ENCODE measurements around the gene ILDR1. TPM values are rescaled to one million over a fixed set of nuclear protein-coding genes. Genes with fewer than 3 reads are reported as not detected.

ILDR1 gene
- total and polyA plus RNA-seq, 7 donors = 3.5 to 7.1 (median 4.8) TPM; not detected in 4

DNA sequence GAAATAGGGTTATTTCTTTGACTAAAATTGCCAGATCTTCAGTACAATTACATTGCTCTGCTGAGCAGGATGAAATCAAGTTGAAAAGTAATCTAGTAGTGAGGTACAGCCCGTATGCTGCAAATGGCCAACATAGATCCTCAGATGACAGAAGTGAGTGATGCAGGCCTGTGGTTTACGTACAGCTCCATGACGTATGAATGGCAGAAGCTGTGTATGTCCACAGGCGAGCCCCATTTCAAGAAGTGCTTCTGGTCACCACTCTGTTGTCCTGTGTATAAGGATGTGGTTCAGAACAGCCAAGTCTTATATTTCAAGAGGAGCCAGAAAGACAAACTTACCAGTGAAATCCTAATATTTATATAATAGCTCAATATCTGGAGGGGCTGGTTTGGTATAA is 42.3 kb upstream of the ILDR1 start:
- Histone ChIP-seq H3K36me3 (no peaks in the 10 kb centered on the region), H3K27me3 (no peaks in the 10 kb centered on the region), H3K4me1 (no peaks in the 10 kb centered on the region), H3K27ac (no peak overlapping the region), H3K4me3 (no peak overlapping the region), H3K9me3 (no peaks in the 10 kb centered on the region)
- intact Hi-C loops (cut with DNase I) = no loop called here
- no peak for DNase-seq
- TF ChIP-seq POLR2A (IDR thresholded peaks at IDR 0.05) (no peak), EP300 (IDR thresholded peaks at IDR 0.05) (no peak)
- TF ChIP-seq, protein P1, sequence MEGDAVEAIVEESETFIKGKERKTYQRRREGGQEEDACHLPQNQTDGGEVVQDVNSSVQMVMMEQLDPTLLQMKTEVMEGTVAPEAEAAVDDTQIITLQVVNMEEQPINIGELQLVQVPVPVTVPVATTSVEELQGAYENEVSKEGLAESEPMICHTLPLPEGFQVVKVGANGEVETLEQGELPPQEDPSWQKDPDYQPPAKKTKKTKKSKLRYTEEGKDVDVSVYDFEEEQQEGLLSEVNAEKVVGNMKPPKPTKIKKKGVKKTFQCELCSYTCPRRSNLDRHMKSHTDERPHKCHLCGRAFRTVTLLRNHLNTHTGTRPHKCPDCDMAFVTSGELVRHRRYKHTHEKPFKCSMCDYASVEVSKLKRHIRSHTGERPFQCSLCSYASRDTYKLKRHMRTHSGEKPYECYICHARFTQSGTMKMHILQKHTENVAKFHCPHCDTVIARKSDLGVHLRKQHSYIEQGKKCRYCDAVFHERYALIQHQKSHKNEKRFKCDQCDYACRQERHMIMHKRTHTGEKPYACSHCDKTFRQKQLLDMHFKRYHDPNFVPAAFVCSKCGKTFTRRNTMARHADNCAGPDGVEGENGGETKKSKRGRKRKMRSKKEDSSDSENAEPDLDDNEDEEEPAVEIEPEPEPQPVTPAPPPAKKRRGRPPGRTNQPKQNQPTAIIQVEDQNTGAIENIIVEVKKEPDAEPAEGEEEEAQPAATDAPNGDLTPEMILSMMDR (IDR thresholded peaks at IDR 0.05) = no peak
- WGBS, 2 donors = 84 to 86% methylated on average over 4 of the region's 4 CpGs

DNA sequence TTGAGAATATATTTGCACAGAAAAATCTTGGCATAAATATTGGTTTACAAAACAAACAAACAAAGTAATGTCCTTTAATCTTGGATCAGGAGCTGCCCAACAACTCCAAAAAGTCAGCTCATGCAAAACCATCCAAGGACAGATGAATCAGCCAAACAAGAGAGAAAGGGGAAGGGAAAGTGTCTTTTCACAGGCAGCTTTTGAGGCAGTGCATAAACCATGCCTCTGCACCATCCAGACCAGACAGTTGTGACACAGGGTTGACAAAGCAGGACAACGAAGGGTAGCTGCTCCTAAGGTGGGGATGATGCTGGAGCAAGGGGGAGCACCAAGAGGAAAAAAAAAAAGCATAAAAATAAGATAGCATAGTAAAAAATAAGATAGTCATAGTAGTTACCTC is 41.9 kb upstream of the ILDR1 start:
- Histone ChIP-seq H3K36me3 (no peaks in the 10 kb centered on the region), H3K4me1 (no peaks in the 10 kb centered on the region), H3K27me3 (no peaks in the 10 kb centered on the region), H3K9me3 (no peaks in the 10 kb centered on the region), H3K4me3 (no peak overlapping the region), H3K27ac (no peak overlapping the region)
- intact Hi-C loops (cut with DNase I) = no loop called here
- DNase-seq = no peak
- TF ChIP-seq POLR2A (IDR thresholded peaks at IDR 0.05) (no peak), POLR2AphosphoS5 (IDR thresholded peaks at IDR 0.05) (no peak), EP300 (IDR thresholded peaks at IDR 0.05) (no peak)
- TF ChIP-seq, protein P1 (IDR thresholded peaks at IDR 0.05) = no peak
- WGBS, 2 donors = 52 to 80% methylated on average over 1 of the region's 1 CpG

DNA sequence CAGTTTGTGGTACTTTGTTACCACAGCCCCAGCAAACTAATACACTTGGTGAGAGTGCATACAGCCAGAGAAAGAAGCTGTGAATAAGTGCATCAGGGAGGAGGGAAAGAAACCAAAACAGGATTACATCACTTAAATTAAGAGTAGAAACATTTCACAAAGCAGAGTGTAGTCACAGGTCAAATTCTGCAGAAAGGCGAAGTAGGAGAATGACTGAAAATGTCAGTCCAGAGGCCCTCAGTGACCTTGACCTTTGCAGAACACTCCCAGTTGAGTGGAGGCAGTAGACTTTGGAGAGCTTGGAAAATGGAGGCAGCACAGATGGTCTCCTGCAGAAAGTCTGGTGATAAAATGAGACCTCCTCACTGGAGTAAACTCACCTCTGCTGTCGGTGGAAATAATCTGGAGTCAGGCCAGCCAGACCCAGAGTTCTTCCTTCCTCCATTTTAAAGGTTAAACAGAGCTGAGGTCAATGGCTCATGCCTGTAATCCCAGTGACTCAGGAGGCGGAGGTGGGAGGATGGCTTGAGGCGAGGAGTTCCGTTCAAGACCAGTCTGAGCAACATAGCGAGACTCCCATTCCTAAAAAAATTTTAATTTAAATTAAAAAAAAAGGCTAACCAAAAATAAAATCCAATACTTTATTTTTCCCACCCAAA is 38.1 kb upstream of the ILDR1 start:
- Histone ChIP-seq H3K9me3 (no peaks in the 10 kb centered on the region), H3K4me3 (no peak overlapping the region), H3K27ac (no peak overlapping the region), H3K4me1 (no peaks in the 10 kb centered on the region), H3K36me3 (no peaks in the 10 kb centered on the region), H3K27me3 (no peaks in the 10 kb centered on the region)
- intact Hi-C loops (cut with DNase I) = no loop called here
- TF ChIP-seq POLR2A (IDR thresholded peaks at IDR 0.05) = no peak
- WGBS, 2 donors = 88 to 90% methylated on average over 6 of the region's 6 CpGs
- DNase-seq = no peak

DNA sequence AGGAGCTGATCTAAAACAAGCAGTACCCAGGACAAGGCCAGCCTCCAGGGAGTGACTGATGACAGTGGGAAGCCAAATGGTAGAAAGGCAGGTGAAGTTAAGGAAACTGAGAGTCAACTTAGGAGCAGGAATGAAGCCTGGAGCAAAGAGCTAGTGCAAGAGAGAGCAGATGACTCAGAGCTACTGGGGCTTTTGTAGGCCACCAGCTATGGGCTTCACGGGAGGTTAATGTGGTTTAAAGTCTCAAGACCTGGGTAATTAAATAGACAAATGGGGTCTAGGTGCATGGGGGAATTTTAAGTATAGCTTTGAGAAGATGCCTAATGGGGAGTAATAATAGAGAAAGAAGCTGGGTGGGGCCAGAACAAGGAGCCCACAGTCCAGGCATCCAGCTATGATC is 36.2 kb upstream of the ILDR1 start:
- Histone ChIP-seq H3K27ac (no peak overlapping the region), H3K9me3 (no peaks in the 10 kb centered on the region), H3K36me3 (no peaks in the 10 kb centered on the region), H3K4me1 (no peaks in the 10 kb centered on the region), H3K4me3 (no peak overlapping the region), H3K27me3 (no peaks in the 10 kb centered on the region)
- intact Hi-C loops (cut with DNase I) = no loop called here
- 73 to 90% methylated on average over 1 of the region's 1 CpG for WGBS, 2 donors
- TF ChIP-seq EP300 (IDR thresholded peaks at IDR 0.05) (no peak), POLR2A (IDR thresholded peaks at IDR 0.05) (no peak), POLR2AphosphoS5 (IDR thresholded peaks at IDR 0.05) (no peak)
- TF ChIP-seq, protein P1 (IDR thresholded peaks at IDR 0.05) = no peak
- DNase-seq = no peak

DNA sequence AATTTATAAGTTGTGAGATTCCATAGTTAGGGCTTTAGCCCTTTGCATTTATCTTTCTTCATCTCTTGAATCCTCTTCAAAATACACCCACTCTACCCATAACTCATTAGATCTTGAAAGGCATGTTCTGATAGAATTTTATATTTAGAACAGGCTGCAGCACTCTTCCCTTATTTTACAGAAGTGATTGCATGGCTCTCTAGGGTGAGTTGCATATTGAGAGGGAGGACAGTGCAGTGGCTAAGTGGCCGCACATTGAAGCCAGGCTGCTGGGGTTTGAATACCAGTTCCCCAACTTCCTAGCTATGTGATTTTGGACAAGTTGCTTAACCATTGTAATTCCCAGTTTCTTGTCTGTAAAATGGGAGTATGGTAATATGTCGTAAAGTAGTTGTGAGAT is 35.6 kb upstream of the ILDR1 start:
- Histone ChIP-seq H3K4me1 (no peaks in the 10 kb centered on the region), H3K9me3 (no peaks in the 10 kb centered on the region), H3K27me3 (no peaks in the 10 kb centered on the region), H3K36me3 (no peaks in the 10 kb centered on the region), H3K27ac (no peak overlapping the region), H3K4me3 (no peak overlapping the region)
- WGBS, 2 donors = 95 to 96% methylated on average over 2 of the region's 2 CpGs
- no peak for DNase-seq
- TF ChIP-seq POLR2AphosphoS5 (IDR thresholded peaks at IDR 0.05) (no peak), POLR2A (IDR thresholded peaks at IDR 0.05) (no peak), EP300 (IDR thresholded peaks at IDR 0.05) (no peak)
- TF ChIP-seq, protein P1 (IDR thresholded peaks at IDR 0.05) = no peak
- intact Hi-C loops (cut with DNase I) = no loop called here

Data from sigmoid colon (tissue), 7 donors.